Astrocyte of the cerebellum (primary cell): ENCODE measurements around the gene MED8.
A peak's percentile ranks its signal among the peaks of the same experiment; 100 is the strongest.
"Not testable (repeated sequence)": the region's sequence is repeated elsewhere in the genome, so short reads cannot be mapped to it uniquely, and the experiment has no call there.

ENCODE experiments used
- DNase-seq: peaks from one replicate; pipeline ENCODE4 v3.0.0-alpha.2; 2011; ENCODE audit warnings: low read depth
- H3K4me3 ChIP-seq: 2 replicates; pipeline ENCODE4 v1.5.1; 2011; ENCODE audit warnings: mild to moderate bottlenecking, low read depth, low read length, moderate library complexity
- in situ Hi-C: cut with HindIII; loops from 2 replicates; pipeline ENCODE4 v1.10.0; 2017; ENCODE audit warnings: low sequenced_read_pairs
- TF ChIP-seq, protein P1 (sequence below): IDR thresholded peaks from 2 replicates; pipeline ENCODE4 v1.5.1; 2012; ENCODE audit warnings: low read length, low read depth, moderate library complexity, mild to moderate bottlenecking; ENCODE audit errors: missing control alignments

The MED8 gene

DNA sequence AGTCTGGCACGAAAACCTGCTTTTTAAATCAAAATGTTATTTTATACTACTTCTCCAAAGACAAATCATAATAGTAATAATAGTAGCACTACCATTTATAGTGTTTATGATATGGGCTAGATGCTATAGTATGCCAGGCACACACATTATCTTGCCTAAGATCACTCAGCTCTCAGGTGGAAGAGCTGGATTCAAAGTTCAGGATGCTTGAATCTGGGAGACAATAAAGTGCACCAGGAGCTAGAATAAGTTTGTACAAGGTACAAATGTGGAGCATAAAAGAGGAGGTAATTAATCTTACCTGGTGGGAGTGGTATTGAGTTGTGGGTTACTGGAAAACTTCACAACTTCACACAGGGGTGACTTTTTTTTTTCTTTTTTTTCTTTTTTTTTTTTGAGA lies 11.8 kb downstream of the MED8 start:
- TF ChIP-seq, protein P1, sequence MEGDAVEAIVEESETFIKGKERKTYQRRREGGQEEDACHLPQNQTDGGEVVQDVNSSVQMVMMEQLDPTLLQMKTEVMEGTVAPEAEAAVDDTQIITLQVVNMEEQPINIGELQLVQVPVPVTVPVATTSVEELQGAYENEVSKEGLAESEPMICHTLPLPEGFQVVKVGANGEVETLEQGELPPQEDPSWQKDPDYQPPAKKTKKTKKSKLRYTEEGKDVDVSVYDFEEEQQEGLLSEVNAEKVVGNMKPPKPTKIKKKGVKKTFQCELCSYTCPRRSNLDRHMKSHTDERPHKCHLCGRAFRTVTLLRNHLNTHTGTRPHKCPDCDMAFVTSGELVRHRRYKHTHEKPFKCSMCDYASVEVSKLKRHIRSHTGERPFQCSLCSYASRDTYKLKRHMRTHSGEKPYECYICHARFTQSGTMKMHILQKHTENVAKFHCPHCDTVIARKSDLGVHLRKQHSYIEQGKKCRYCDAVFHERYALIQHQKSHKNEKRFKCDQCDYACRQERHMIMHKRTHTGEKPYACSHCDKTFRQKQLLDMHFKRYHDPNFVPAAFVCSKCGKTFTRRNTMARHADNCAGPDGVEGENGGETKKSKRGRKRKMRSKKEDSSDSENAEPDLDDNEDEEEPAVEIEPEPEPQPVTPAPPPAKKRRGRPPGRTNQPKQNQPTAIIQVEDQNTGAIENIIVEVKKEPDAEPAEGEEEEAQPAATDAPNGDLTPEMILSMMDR, result no peak
- no peak overlapping the region for H3K4me3 ChIP-seq
- in situ Hi-C loops, result loop anchor here (25.0 kb wide), 1 partner anchor 141 kb away; no protein-coding TSS in a partner anchor
- no peak for DNase-seq

DNA sequence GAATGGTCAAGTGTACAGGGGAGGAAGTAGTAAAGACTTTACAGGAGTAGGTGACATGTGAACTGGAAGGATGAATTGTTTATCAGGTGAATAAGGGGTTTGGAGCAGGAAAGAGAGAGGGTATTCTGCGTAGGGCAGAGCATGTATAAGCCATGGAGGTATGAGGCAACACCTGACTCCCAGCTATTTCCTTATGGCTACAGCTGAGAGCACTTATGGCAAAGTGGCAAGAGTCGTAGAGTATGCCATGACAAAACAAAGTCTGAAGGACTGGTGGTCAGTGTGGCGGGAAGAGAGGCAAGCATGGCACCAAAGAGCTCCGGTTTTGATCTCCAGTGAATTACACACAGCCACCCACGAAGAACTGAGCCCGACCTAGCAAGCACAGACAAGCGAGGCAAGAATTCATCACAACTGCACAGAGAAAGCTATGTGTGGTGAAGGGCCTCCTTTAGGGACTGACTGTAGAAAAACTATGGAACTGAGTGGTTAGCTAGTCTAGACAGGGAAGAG lies 12.8 kb downstream of the MED8 start:
- no peak overlapping the region for H3K4me3 ChIP-seq
- TF ChIP-seq, protein P1, result no peak
- DNase-seq, result no peak
- in situ Hi-C loops, result loop anchor here (25.0 kb wide), 1 partner anchor 139 kb away; no protein-coding TSS in a partner anchor

DNA sequence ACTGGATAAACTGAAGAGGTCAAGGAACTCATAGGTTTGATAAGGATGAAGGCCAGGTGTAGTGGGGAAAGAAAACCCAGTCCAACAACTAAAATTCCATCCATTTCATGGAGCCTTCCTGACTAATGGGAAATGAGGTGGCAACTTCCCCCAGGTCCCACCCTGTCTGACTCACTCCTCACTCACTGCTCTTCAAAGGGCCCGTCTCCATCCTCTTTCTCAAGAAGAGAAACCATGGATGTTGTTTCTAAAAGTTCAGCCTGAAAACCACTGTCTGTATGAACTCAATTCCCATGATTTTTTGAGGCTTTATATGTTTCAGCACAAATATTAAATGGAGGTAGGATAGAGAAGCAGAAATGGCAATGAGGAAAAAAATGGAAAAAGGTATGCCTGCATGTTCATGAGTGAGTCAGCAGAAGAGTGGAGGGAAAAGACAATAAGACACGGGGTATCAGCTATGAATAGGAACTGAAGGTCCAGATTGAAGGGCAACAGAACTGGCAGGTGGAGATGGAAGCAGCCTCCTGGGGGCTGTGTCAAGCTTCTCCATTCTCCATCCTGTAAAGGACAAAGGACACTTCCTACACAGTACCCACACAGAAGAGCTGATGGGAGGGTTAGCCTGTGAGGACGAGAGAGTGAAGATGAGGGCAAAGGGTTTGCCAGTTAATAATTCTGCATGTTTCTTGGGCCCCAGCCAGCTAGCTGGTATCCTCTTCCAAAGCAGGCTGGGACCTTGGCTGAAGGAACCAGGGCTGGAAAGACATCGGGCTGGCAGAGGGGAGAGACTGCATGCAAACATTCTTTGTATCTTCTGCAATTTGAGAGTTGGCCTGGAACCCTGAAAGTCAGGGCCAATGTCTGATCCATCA lies 16.3 kb downstream of the MED8 start:
- in situ Hi-C loops, result no loop called here
- TF ChIP-seq, protein P1, result no peak
- no peak overlapping the region for H3K4me3 ChIP-seq
- no peak for DNase-seq

DNA sequence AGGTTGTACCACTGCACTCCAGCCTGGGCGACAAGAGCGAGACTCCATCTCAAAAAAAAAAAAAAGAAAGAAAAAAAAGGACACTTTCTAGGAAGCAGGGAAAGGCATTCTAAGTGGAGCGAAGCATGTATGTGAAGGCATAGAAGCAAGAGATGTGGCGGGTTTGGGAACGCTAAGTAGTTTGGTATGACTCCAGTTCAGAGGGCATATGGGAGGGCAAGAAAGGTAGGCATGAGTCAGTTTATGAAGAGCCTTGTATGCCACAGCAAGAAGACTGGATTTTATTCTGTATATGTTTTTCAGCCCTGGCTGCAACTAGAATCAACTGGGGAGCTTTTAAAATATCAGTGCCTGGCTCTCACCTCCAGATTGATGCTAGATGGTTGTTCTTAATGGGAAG lies 17.4 kb downstream of the MED8 start:
- in situ Hi-C loops, result no loop called here
- DNase-seq, result no peak
- TF ChIP-seq, protein P1, result no peak
- no peak overlapping the region for H3K4me3 ChIP-seq

DNA sequence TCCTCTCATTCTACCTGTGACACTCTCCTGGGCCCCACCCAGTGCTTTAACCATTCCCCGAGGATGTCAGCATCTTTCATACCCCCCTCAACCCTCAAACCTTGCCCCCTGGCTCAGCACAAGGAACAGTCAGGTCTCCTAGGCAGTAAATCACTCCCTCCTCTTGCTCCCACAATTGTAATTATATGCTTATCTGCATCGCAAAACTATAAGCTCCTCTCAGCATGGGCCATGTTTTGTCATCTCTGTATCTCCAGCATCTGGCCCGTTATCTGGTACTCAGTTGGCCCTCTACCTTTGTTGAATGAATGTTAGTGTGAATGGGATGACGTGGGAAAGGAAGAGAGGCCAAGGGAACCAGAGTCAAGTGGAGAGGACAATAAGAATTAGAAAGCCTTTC lies 19.0 kb downstream of the MED8 start:
- in situ Hi-C loops, result no loop called here
- H3K4me3 ChIP-seq, result no peak overlapping the region
- TF ChIP-seq, protein P1, result no peak
- DNase-seq, result no peak

DNA sequence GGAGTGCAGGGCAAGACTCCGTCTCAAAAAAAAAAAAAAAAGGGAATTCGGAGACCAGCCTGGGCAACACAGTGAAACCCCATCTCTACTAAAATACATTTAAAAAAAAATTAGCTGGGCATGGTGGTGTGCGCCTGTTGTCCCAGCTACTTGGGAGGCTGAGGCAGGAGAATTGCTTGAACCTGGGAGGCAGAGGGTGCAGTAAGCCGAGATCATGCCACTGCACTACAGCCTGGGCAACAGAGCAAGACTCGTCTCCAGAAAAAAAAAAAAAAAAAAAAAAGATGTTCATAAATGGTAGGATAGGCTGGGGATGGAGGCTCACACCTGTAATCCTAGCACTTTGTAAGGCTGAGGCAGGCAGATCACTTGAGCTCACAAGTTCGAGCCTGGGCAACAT lies 19.8 kb downstream of the MED8 start:
- H3K4me3 ChIP-seq, in situ Hi-C loops, DNase-seq: not testable (repeated sequence)

DNA sequence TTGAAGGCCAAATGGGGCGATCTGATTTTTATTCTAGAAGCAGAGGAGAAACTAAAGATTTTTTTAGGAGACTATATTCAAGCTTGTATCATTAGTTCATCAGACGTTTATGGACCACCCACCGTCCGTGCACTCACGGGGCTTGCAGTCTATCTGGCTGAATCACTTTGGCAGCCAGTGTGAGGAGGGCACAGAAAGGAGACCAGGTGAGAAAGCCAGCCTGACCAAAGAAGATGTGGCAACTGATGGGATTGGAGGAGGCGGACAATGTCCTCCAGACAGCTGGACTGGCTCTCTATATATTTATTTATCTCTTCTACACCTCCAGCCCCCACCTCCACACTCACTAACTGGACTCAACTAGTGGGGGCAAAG lies 21.0 kb downstream of the MED8 start:
- peak overlapping the region; percentile 77 for H3K4me3 ChIP-seq
- TF ChIP-seq, protein P1, result no peak
- DNase-seq, result no peak
- in situ Hi-C loops, result no loop called here
